ENCODE measurements around the gene MIGA2.
A peak's percentile ranks its signal among the peaks of the same experiment; 100 is the strongest.
"Not testable (repeated sequence)": the region's sequence is repeated elsewhere in the genome, so short reads cannot be mapped to it uniquely, and the experiment has no call there.

MIGA2 gene

GRCh38 chr9:129105857-129106694 is 69.7 kb downstream of the MIGA2 start:
- Mint-ChIP-seq H3K4me1 (peaks cover 17% of the 10 kb centered on the region), H3K36me3 (ENCODE audit: insufficient read depth) (peaks cover 6% of the 10 kb centered on the region), H3K9me3 (no peaks in the 10 kb centered on the region), H3K4me3 (no peak overlapping the region), H3K27me3 (no peaks in the 10 kb centered on the region), H3K27ac (ENCODE audit: low read depth) (no peak overlapping the region)
- no peak for DNase-seq (ENCODE audit: low spot score in 2 of 2)
- ATAC-seq (replicated peaks; ENCODE audit: extremely low read depth, poor library complexity, severe bottlenecking) = no peak

GRCh38 chr9:129107651-129108050 is 71.2 kb downstream of the MIGA2 start:
- Mint-ChIP-seq H3K27me3 (no peaks in the 10 kb centered on the region), H3K4me3 (no peak overlapping the region), H3K36me3 (ENCODE audit: insufficient read depth) (peaks cover 8% of the 10 kb centered on the region), H3K27ac (ENCODE audit: low read depth) (peak overlapping the region; percentile 19), H3K9me3 (no peaks in the 10 kb centered on the region), H3K4me1 (peaks cover 23% of the 10 kb centered on the region)
- DNase-seq (ENCODE audit: low spot score in 2 of 2) = no peak
- no peak for ATAC-seq (replicated peaks; ENCODE audit: extremely low read depth, poor library complexity, severe bottlenecking)

- Mint-ChIP-seq H3K27ac (ENCODE audit: low read depth) (peak overlapping the region; percentile 19), H3K4me1 (peaks cover 23% of the 10 kb centered on the region), H3K4me3 (peak overlapping the region; percentile 85), H3K36me3 (ENCODE audit: insufficient read depth) (peaks cover 8% of the 10 kb centered on the region), H3K9me3 (no peaks in the 10 kb centered on the region), H3K27me3 (no peaks in the 10 kb centered on the region)
- ATAC-seq (replicated peaks; ENCODE audit: extremely low read depth, poor library complexity, severe bottlenecking) (no peak), DNase-seq (ENCODE audit: low spot score in 2 of 2) (no peak)
These were observed 71.8 kb downstream of the MIGA2 start for GRCh38 chr9:129108083-129108804.

- peaks cover 8% of the 10 kb centered on the region for H3K36me3 Mint-ChIP-seq (ENCODE audit: insufficient read depth)
- H3K27ac Mint-ChIP-seq (ENCODE audit: low read depth) = no peak overlapping the region
- peaks cover 23% of the 10 kb centered on the region for H3K4me1 Mint-ChIP-seq
These were observed 72.5 kb downstream of the MIGA2 start for GRCh38 chr9:129108805-129109536.

GRCh38 chr9:129109537-129109903 is 73.1 kb downstream of the MIGA2 start:
- DNase-seq (ENCODE audit: low spot score in 2 of 2) (no peak), ATAC-seq (replicated peaks; ENCODE audit: extremely low read depth, poor library complexity, severe bottlenecking) (no peak)
- Mint-ChIP-seq H3K4me3 (peak overlapping the region; percentile 85), H3K4me1 (peaks cover 23% of the 10 kb centered on the region), H3K9me3 (no peaks in the 10 kb centered on the region), H3K27ac (ENCODE audit: low read depth) (no peak overlapping the region), H3K36me3 (ENCODE audit: insufficient read depth) (peaks cover 8% of the 10 kb centered on the region), H3K27me3 (no peaks in the 10 kb centered on the region)

More at GRCh38 chr9:129108805-129109536, 72.5 kb downstream of the MIGA2 start:
- peak overlapping the region; percentile 85 for H3K4me3 Mint-ChIP-seq
- DNase-seq (ENCODE audit: low spot score in 2 of 2) (no peak), ATAC-seq (replicated peaks; ENCODE audit: extremely low read depth, poor library complexity, severe bottlenecking) (no peak)
- no peaks in the 10 kb centered on the region for H3K27me3 Mint-ChIP-seq
- H3K9me3 Mint-ChIP-seq = no peaks in the 10 kb centered on the region

- peaks cover 23% of the 10 kb centered on the region for H3K4me1 Mint-ChIP-seq
These were observed 73.7 kb downstream of the MIGA2 start for GRCh38 chr9:129109952-129110739.

GRCh38 chr9:129110740-129111527 is 74.5 kb downstream of the MIGA2 start, which contains the start of the genes CRAT and PTPA:
Gene CRAT (minus strand): TSS chr9:129110793. CDS start chr9:129110509, 284 bp downstream.
Gene PTPA (plus strand): TSS chr9:129111415. CDS start chr9:129111601, 186 bp downstream.
- H3K4me3 Mint-ChIP-seq = peak within 1 kb of the TSS; percentile 85
- H3K27me3 Mint-ChIP-seq = no peaks in the 10 kb centered on the region
- DNase-seq (ENCODE audit: low spot score in 2 of 2) = peak; percentile 87 to 89
- H3K27ac Mint-ChIP-seq (ENCODE audit: low read depth) = peak within 1 kb of the TSS; percentile 67
- peaks cover 23% of the 10 kb centered on the region for H3K4me1 Mint-ChIP-seq
- no peaks in the 10 kb centered on the region for H3K9me3 Mint-ChIP-seq
- H3K36me3 Mint-ChIP-seq (ENCODE audit: insufficient read depth) = peaks cover 8% of the 10 kb centered on the region
- ATAC-seq (replicated peaks; ENCODE audit: extremely low read depth, poor library complexity, severe bottlenecking) = peak; percentile 91

More at GRCh38 chr9:129109952-129110739, 73.7 kb downstream of the MIGA2 start:
- Mint-ChIP-seq H3K27me3 (no peaks in the 10 kb centered on the region), H3K9me3 (no peaks in the 10 kb centered on the region), H3K27ac (ENCODE audit: low read depth) (no peak overlapping the region), H3K4me3 (peak overlapping the region; percentile 85), H3K36me3 (ENCODE audit: insufficient read depth) (peaks cover 8% of the 10 kb centered on the region)
- DNase-seq (ENCODE audit: low spot score in 2 of 2) (no peak), ATAC-seq (replicated peaks; ENCODE audit: extremely low read depth, poor library complexity, severe bottlenecking) (no peak)

- Mint-ChIP-seq H3K27me3 (no peaks in the 10 kb centered on the region), H3K4me1 (peaks cover 23% of the 10 kb centered on the region), H3K27ac (ENCODE audit: low read depth) (peak overlapping the region; percentile 67), H3K4me3 (peak overlapping the region; percentile 85), H3K36me3 (ENCODE audit: insufficient read depth) (peaks cover 8% of the 10 kb centered on the region), H3K9me3 (no peaks in the 10 kb centered on the region)
- DNase-seq (ENCODE audit: low spot score in 2 of 2) (no peak), ATAC-seq (replicated peaks; ENCODE audit: extremely low read depth, poor library complexity, severe bottlenecking) (no peak)
These were observed 75.2 kb downstream of the MIGA2 start for GRCh38 chr9:129111528-129112151.

- H3K9me3 Mint-ChIP-seq; H3K27me3 Mint-ChIP-seq; H3K36me3 Mint-ChIP-seq (ENCODE audit: insufficient read depth); ATAC-seq (replicated peaks; ENCODE audit: extremely low read depth, poor library complexity, severe bottlenecking); H3K27ac Mint-ChIP-seq (ENCODE audit: low read depth); DNase-seq (ENCODE audit: low spot score in 2 of 2): not testable (repeated sequence)
- peaks cover 23% of the 10 kb centered on the region for H3K4me1 Mint-ChIP-seq
- peak overlapping the region; percentile 85 for H3K4me3 Mint-ChIP-seq
These were observed 76.1 kb downstream of the MIGA2 start for GRCh38 chr9:129112526-129112925.

- H3K36me3 Mint-ChIP-seq (ENCODE audit: insufficient read depth) = peaks cover 8% of the 10 kb centered on the region
- no peaks in the 10 kb centered on the region for H3K27me3 Mint-ChIP-seq
- H3K27ac Mint-ChIP-seq (ENCODE audit: low read depth) = no peak overlapping the region
- ATAC-seq (replicated peaks; ENCODE audit: extremely low read depth, poor library complexity, severe bottlenecking) (no peak), DNase-seq (ENCODE audit: low spot score in 2 of 2) (no peak)
- peaks cover 16% of the 10 kb centered on the region for H3K4me1 Mint-ChIP-seq
- no peaks in the 10 kb centered on the region for H3K9me3 Mint-ChIP-seq
- H3K4me3 Mint-ChIP-seq = no peak overlapping the region
These were observed 77.3 kb downstream of the MIGA2 start for GRCh38 chr9:129113645-129114304.
